GM13976 (cell line): ENCODE data around the gene OBP2B.
"Not testable (repeated sequence)": the region's sequence is repeated elsewhere in the genome, so short reads cannot be mapped to it uniquely, and the experiment has no call there.

Experiments
- DNase-seq: peaks from one replicate; pipeline ENCODE4 v3.0.0; 2012; ENCODE audit warnings: low spot score
- in situ Hi-C: fragments of 300-500 bp; cut with MboI; formaldehyde crosslinking; loops from one replicate; pipeline ENCODE4 v1.12.0; 2022; ENCODE audit warnings: low sequenced_read_pairs, mixed read lengths, inconsistent platforms; ENCODE audit not compliant: unreplicated experiment
- TF ChIP-seq, protein P1 (sequence below): IDR thresholded peaks from 2 replicates; pipeline ENCODE4 v1.5.1; 2012; ENCODE audit warnings: borderline replicate concordance, mild to moderate bottlenecking; ENCODE audit not compliant: insufficient read depth; ENCODE audit errors: extremely low read depth, missing control alignments, control extremely low read depth

OBP2B gene

DNA sequence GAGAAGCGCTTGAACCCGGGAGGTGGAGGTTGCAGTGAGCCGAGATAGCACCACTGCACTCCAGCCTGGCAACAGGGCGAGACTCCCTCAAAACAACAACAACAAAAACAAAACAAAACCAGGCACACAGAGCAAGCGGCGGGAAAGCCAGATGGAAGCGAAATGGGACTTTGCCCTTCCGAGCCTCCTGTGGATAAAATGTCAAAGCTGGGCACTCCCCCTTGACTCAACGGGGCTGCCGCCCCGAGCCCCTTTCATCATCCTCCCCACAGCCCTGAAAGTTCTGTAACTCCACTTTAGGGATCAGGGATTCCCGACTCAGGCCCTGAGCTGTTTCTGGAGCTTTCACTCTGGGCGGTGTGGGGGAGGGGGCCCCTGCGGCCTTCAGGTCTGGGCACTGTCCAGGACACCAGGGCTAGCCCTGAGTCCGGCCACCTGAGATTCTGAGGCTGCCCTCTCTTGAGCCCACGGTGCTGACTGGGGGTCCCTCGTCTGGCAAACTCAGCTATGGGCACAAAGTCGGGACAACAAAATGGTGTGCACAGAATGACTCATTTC is 30.6 kb upstream of the OBP2B start:
- TF ChIP-seq, protein P1, sequence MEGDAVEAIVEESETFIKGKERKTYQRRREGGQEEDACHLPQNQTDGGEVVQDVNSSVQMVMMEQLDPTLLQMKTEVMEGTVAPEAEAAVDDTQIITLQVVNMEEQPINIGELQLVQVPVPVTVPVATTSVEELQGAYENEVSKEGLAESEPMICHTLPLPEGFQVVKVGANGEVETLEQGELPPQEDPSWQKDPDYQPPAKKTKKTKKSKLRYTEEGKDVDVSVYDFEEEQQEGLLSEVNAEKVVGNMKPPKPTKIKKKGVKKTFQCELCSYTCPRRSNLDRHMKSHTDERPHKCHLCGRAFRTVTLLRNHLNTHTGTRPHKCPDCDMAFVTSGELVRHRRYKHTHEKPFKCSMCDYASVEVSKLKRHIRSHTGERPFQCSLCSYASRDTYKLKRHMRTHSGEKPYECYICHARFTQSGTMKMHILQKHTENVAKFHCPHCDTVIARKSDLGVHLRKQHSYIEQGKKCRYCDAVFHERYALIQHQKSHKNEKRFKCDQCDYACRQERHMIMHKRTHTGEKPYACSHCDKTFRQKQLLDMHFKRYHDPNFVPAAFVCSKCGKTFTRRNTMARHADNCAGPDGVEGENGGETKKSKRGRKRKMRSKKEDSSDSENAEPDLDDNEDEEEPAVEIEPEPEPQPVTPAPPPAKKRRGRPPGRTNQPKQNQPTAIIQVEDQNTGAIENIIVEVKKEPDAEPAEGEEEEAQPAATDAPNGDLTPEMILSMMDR = no peak
- DNase-seq = peak; percentile 39
- in situ Hi-C loops = no loop called here

DNA sequence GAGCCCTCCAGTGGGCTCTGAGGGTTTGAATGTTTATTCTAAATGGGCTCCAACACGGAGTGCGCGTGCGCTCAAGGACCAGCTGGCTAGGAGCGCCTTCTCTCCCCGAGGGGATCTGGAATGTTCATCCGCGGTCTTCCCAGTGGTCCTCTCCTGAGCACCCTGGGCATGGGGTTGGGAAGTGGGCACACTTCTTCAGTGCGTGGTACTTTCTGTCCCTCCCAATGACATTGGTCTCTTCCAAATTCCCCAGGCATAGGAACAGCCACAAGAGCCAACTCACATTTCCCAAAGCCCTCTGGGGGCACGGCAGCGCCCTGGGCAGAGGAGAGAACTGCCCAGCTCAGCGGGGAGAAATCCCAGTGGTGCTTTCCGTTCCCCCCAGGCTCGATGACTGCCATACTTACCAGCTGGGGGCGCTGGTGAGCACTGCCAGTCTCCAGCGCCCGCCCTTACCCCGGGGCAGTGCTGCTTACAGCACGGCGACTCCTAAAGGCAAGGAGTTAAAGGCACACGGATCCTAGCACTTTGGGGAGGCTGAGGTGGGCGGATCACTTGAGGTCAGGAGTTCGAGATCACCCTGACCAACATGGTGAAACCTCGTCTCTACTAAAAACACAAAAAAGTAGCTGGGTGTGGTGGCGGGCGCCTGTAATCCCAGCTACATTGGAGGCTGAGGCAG is 29.9 kb upstream of the OBP2B start:
- TF ChIP-seq, protein P1 = peak; percentile 61
- in situ Hi-C loops = no loop called here
- peak; percentile 88 for DNase-seq

DNA sequence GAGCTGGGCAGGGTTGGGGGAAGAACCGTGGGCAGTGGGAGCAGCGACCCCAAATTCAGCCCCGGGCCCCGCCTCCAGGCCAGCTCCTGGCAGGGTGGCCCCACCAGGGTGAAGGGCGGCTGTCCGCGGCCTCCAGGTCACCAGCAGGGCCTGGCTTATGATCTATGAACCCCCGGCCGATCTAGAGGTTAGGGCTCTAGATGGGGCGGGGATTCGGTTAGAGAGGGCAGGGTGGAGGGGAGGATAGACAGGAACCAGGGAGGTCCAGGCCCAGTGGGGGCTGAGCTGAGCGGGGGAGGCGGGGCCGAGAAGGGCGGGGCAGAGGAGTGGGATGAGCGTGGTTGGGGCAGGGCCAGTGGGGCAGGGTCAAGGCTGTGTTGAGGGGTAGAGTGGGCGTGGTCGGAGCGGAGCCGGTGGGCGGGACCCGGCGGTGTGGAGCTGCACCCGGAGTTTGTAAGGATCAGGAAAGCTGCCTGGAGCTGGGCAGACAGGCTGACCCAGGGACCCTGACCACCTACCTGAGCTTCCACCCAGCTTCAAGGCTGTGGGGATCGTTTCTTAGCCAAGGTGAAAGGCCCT is 29.3 kb upstream of the OBP2B start:
- TF ChIP-seq, protein P1 = no peak
- DNase-seq = peak; percentile 68
- in situ Hi-C loops = no loop called here

DNA sequence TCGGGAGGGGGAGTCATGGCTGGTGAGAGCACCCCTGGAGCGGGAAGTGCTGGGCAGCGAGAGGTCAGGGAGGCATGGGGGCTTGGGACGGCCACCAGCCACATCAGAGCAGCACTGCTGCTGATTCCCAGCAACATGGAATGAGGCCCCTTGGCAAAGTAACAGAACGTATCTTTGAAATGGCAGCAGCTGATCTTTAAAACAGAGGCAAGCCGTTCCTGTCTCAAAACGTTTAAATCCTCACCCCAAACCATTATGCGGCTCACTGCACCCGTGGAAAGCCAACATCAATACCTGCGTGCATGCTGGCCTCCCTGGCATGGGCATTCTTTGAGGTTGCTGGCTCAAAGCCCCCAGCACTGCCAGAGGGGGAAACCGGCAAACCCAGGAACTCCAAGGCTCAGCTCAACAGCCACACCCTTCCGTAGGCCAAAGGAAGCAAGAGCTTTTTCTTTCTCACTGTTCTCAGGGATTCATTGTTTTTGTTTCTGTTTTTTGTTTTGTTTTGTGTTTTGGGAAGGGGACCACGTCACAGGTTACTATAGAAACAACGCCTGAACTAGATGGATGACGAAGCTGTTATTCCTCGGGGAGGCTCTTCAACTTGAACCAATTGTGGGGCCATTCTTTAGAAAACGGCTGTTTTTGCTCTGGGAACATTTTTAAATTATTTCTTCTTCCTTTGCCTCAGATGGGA is 28.1 kb upstream of the OBP2B start:
- TF ChIP-seq, protein P1 = no peak
- no peak for DNase-seq
- in situ Hi-C loops = no loop called here

DNA sequence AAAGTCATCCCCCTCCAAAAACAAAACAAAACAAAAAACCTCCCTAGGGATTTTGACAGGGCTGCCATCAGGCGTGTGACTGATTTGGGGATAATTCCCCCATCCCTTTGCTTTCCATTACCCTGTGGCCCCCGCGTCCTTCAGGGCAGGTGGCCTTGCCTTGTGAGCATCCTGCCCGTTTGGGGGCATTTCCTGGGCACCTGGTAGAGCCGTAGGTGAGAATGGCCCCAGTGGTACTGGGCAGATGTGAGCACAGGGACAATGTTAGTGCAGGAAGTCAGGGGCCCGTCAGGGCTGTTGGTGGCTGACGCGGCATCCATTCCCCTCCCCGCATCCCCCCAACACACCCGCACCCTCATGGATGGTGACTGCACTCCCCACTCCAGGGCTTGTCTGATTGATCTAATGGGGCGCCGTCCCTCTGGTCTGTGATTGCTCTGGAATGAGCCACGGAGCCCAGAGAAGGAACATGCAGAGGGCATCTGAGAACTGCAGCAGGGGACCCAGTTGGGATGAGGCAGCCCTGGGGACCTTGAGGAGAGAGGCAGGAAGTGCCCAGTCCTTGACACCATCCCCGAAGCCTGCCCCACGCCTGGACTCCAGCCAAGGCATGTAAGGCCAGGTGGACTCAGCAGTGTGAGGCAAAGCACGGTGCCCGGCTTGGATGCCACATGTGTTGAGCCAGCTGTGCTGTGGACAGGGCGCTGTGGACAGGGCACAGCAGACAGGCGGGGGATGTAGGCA is 27.4 kb upstream of the OBP2B start:
- DNase-seq, in situ Hi-C loops: not testable (repeated sequence)

DNA sequence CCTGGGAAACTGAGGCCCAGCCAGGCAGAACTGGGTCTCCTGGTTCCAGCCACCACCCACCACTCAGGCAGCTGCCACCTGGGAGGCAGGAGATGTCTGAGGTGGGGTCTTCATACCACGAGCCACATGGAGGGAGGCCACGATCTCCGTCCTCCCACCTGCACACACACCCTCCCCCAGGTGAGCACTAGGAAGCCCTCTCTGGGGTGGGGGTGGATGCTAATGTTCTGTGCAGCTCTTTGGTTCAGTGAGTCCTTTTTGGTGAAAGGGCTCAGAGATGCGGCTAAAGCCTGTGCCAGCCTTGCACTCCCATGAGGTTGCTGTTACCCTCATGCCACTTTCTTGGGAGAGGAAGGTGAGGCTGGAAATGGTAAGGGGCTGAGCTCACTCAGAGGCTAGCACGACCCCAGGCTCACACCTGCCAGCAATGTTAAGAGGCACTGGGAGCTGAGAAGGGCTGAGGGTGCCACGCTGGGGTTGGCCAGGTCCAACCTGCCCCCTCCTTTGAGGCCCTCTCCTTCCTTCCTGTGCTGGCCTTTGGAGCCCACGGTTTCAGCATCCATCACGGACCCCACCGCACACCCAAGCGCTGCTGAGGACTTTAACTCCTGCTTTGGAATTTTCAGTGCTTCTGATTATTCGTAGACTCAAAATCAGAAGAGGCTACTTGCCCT is 26.6 kb upstream of the OBP2B start:
- in situ Hi-C loops = no loop called here
- peak; percentile 27 for DNase-seq
- TF ChIP-seq, protein P1 = no peak
